AG09319 (cell line): Measurements from ENCODE around the gene RASGRP4.

ENCODE experiments used
- DNase-seq: peaks from one replicate; pipeline ENCODE4 v3.0.0-alpha.2; 2010; ENCODE audit warnings: low read depth; ENCODE audit errors: extremely low read depth
- CTCF ChIP-seq: IDR thresholded peaks from 2 replicates; pipeline ENCODE4 v1.5.1; 2011; ENCODE audit warnings: low read depth, mild to moderate bottlenecking, inconsistent platforms, low read length, moderate library complexity

Gene RASGRP4

GRCh38 chr19:38388349-38389100 is 37.5 kb downstream of the RASGRP4 start, which contains the start of gene SPRED3:
Gene SPRED3 (plus strand): TSS chr19:38388697. CDS start chr19:38390303, 1,606 bp downstream.
- TF ChIP-seq CTCF = no peak
- no peak for DNase-seq

- no peak for TF ChIP-seq CTCF
- DNase-seq = peak; percentile 85
Observed at GRCh38 chr19:38387550-38388348, 38.3 kb downstream of the RASGRP4 start, which contains the start of gene GGN. Gene GGN (minus strand): TSS chr19:38388034. CDS start chr19:38387261, 773 bp downstream.

DNA sequence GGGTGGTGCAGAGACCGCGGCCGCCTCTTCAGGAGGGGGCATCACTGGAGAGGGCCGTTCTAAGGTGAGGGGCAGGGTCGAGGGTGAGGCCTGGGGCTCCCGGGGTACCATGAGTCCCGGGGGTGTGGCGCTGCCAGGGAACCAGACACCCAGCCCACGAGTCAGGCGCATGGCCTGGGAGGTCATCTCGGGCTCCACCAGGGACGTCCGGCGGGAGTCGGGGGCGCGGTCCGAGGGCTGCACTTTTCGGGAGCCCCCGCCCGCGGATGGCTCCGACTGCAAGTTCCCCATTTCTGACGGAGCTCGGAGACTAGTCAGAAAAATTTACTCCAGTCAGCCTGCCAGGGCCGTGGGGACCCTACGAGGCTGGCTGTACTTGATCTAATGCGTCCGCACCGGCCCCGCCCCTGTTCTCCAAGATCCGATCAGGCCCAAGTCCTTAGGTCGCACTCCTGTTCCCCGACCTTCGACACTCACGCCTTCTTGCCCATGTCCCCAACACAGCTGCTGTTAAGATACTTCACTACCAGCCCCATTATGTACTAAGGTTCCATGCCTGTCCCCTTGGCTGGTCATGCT is 39.0 kb downstream of the RASGRP4 start:
- TF ChIP-seq CTCF = no peak
- no peak for DNase-seq

- no peak for TF ChIP-seq CTCF
Observed at GRCh38 chr19:38386300-38386970, 39.6 kb downstream of the RASGRP4 start.

DNA sequence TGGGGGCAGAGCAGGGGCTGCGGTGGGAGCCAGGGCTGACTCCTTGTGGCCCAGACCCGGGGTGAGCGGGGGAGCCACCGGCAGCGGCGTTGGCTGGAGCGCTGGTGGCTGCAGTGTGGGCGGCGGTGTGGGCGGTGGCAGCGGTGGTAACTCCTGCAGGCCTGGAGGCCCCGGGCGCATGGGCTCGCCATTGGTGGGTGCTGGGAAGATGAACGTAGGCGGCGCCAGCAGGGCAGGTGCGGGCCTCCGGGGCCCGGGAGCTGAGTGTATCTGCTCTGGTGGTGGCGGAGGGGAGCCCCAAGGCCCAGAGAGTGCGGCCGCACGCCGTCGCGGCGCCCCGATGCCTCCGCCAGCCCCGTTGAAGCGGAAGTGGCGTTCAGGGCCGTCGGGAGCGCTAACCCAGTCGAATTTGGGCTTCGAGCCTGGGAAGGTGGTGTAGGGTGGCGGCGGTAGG is 40.2 kb downstream of the RASGRP4 start:
- no peak for DNase-seq
- TF ChIP-seq CTCF = no peak

More at GRCh38 chr19:38386300-38386970, 39.6 kb downstream of the RASGRP4 start:
- DNase-seq = no peak

GRCh38 chr19:38385057-38385803 is 40.8 kb downstream of the RASGRP4 start:
- TF ChIP-seq CTCF = no peak

More at GRCh38 chr19:38385057-38385803, 40.8 kb downstream of the RASGRP4 start:
- no peak for DNase-seq
